Measurements from ENCODE around the gene SWT1.

The SWT1 gene

GRCh38 chr1:185328255-185328654, 171.3 kb downstream of the SWT1 start:
- DNase-seq: no peak

GRCh38 chr1:185334182-185334581, 177.2 kb downstream of the SWT1 start:
- no peak for DNase-seq

GRCh38 chr1:185337246-185337645, 180.3 kb downstream of the SWT1 start:
- no peak for DNase-seq

- no peak for DNase-seq
Observed at GRCh38 chr1:185338719-185339622, 182.0 kb downstream of the SWT1 start.

- no peak for DNase-seq
Observed at GRCh38 chr1:185341196-185341781, 184.3 kb downstream of the SWT1 start.

All from NCI-H345 (cell line).